ENCODE results near the gene EPB41L2. TPM values are rescaled to one million over a fixed set of nuclear protein-coding genes. Genes with fewer than 3 reads are reported as not detected.

The EPB41L2 gene
- total RNA-seq, 6 experiments from 2014 or later, result 15.3 to 38.5 (median 24.6) TPM

DNA sequence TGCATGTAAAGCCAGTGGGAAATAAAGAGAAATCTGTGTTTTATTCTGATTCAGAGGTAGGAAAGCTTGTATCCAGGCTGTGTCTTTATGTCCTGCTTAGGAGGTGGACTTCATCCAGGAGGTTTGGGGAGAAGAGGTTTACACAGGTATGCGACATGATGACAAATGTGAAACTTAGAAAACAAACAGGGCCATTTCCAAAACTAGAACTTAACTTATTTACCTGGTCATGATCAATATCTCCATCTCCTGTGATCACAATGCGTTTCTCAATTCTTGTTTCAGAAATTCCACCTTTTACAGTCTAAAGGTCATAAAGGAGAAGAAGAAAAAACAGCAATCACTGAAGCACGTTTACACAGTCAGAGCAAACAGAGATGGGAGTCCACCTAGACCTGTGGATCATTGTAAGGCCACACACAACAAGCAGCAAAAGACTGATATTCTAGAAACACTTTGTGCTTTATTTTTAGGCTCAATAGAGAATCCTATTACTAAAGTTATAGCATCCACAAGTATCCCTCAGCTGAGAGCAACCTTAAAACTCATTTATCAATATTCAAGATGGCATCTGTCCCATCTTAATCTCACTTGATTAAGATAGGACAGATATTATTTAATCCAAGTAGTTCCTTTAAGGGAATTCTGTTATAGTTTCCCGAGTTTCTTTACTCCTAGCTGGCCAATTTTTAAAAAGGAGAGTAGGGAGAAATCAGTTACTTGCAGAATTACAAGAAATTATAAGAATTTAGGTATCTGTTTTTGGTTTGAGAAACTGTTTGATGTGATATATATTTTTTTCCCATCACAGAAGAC, 199.4 kb downstream of the EPB41L2 start:
- Histone ChIP-seq H3K27me3 (no peaks in the 10 kb centered on the region), H3K4me1 (peaks cover 0 to 27% (median 4%) of the 10 kb centered on the region in 4 donors), H3K9me3 (no peaks in the 10 kb centered on the region), H3K36me3 (no peaks in the 10 kb centered on the region), H3K4me3 (peak overlapping the region in 1 of 3 donors; percentile 5), H3K27ac (peak overlapping the region; percentile 7 to 61 (median 59))
- DNase-seq (no peak), ATAC-seq (peak; percentile 92 to 96 (median 94))
- TF ChIP-seq CTCF (IDR thresholded peaks at IDR 0.05) (no peak), POLR2A (IDR thresholded peaks at IDR 0.05) (no peak)
- intact Hi-C loops (cut with DNase I), result no loop called here
- 26% methylated on average over 4 of the region's 4 CpGs for WGBS (ENCODE audit: insufficient coverage, low coverage, low lambda C conversion rate, missing lambda C conversion rate)

GRCh38 chr6:130862370-130862769, 200.7 kb downstream of the EPB41L2 start:
- Histone ChIP-seq H3K4me1 (peaks cover 0 to 33% (median 4%) of the 10 kb centered on the region in 4 donors), H3K36me3 (no peaks in the 10 kb centered on the region), H3K4me3 (no peak overlapping the region), H3K27me3 (no peaks in the 10 kb centered on the region), H3K9me3 (no peaks in the 10 kb centered on the region), H3K27ac (peak overlapping the region in 1 of 3 donors; percentile 59)
- WGBS (ENCODE audit: insufficient coverage, low coverage, low lambda C conversion rate, missing lambda C conversion rate), result 77% methylated on average over 2 of the region's 2 CpGs
- ATAC-seq (no peak), DNase-seq (no peak)
- TF ChIP-seq POLR2A (IDR thresholded peaks at IDR 0.05), result no peak
- no peak for TF ChIP-seq CTCF (IDR thresholded peaks at IDR 0.05)
- intact Hi-C loops (cut with DNase I), result no loop called here

DNA sequence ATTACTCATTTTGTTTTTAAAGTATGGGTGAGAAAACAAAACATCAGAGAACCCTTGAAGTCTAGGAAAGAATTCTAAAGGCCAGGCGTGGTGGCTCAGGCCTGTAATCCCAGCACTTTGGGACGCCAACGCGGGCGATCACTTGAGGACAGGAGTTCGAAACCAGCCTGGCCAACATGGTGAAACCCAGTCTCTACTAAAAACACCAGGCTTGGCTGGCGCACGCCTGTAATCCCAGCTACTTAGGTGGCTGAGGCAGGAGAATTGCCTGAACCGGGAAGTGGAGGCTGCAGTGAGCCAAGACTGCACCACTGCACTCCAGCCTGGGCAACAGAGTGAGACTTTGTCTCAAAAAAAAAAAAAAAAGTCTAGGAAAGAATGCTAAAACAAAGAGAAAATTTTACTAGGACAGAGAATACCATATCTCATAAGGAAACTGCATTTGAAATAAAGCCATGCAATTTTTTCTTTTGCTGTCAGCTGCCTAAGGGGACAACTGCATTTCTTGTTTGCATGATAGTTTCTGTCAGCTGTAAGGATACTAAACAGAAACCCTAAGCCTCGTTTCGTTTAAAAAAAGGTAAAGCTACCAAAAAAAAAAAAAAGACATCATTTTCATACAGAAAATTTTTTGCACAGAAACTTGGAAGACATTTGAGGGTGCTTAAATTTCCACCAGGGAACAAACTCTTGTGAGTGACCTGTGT, 203.7 kb downstream of the EPB41L2 start:
- Histone ChIP-seq H3K4me1 (peaks cover 0 to 26% (median 5%) of the 10 kb centered on the region in 4 donors), H3K36me3 (no peaks in the 10 kb centered on the region), H3K27me3 (no peaks in the 10 kb centered on the region), H3K4me3 (no peak overlapping the region), H3K9me3 (no peaks in the 10 kb centered on the region), H3K27ac (no peak overlapping the region)
- DNase-seq (no peak), ATAC-seq (no peak)
- WGBS (ENCODE audit: insufficient coverage, low coverage, low lambda C conversion rate, missing lambda C conversion rate), result 81% methylated on average over 3 of the region's 11 CpGs
- TF ChIP-seq POLR2A (IDR thresholded peaks at IDR 0.05), result no peak
- TF ChIP-seq CTCF (IDR thresholded peaks at IDR 0.05), result no peak
- intact Hi-C loops (cut with DNase I), result no loop called here

DNA sequence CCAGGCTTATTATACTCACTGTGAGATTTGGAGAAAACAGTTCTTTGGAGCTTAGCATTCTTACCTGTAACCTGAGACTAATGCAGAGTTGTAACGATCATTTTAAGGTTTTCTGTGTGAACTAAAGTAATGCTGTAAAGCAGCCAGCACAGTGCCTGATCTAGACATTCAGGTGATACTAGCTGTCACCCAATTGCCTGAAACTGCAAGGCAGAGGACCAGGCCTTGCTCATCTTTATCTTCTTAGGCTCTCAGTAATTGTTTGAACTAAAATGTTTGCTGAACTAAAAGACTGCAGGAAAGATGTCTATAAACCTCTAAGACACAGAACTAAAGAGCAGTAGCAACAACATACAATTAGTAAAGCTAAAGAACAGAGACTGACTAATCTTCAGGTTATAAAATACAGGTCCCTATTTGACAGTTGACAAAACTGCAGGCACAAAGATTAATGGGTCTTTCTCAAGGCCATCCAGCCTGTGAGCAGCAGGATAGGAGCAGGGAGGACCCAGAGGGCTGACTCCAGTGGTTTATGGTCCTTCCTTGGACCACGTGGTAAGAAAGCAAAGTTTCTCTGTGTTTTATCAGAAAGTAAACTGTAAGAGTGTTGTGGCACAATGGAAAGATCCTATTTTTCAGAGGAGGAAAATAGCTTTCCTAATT, 204.4 kb downstream of the EPB41L2 start:
- H3K4me1 ChIP-seq, result peaks cover 0 to 26% (median 8%) of the 10 kb centered on the region in 4 donors
- TF ChIP-seq CTCF (IDR thresholded peaks at IDR 0.05), result no peak
- no peak for TF ChIP-seq POLR2A (IDR thresholded peaks at IDR 0.05)
- H3K36me3 ChIP-seq, result no peaks in the 10 kb centered on the region
- H3K27ac ChIP-seq, result peak overlapping the region in 1 of 3 donors; percentile 38
- WGBS (ENCODE audit: insufficient coverage, low coverage, low lambda C conversion rate, missing lambda C conversion rate), result 56% methylated on average over 2 of the region's 2 CpGs
- no peak overlapping the region for H3K4me3 ChIP-seq
- ATAC-seq (no peak), DNase-seq (no peak)
- H3K27me3 ChIP-seq, result no peaks in the 10 kb centered on the region
- H3K9me3 ChIP-seq, result no peaks in the 10 kb centered on the region
- intact Hi-C loops (cut with DNase I), result no loop called here
